NCI-H526 treated with DMSO at 0.1 percent for 48 hours (cell line): ENCODE results near the gene ENTREP3.

ENCODE experiments used
- DNase-seq: peaks from one replicate; lab custom pipeline; 2025; lab: John Stamatoyannopoulos, UW

ENTREP3 gene

DNA sequence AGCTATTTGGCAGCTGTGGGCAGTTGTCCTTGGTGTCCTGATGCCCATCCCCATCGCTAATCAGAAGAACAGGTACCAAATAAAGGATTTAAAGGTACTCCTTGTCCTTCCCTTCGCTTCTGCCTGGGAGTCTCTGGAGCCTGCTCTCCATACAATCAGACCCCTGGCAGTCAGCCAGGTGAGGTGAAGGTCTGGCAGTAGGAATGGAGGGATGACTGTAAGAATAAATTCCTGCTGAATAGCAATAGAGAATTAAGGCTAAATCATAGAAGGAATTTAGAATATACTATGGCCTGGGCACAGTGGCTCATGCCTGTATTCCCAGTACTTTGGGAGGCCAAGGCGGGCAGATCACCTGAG is 56.8 kb downstream of the ENTREP3 start:
- no peak for DNase-seq

DNA sequence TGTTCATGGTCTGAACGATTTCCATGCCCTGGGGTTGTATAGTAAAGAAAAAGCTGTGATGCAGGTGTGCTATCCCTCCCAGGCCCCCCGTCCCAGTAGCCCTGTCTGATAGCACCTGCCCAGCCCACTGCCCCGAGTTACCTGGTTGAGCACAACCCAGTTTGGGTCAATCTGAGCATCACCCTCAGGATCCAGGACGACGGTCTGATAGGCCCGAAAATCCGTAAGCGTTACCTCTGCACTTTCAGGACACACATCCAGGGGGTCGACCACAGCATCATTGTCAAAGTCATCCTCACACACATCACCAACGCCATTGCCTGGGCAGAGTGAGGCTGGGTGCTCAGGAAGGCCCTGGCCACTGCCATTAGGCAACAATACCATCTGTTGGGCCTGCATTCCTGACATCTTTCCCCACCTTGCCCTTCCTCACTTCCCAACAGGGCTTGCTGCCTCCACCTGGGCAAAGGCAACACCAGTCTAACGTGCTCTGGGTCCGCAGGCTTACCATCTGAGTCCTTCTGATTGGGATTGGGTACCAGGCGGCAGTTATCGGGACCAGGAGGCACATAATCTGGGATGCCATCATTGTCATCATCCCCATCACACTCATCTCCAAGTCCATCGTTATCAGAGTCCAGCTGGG is 57.3 kb downstream of the ENTREP3 start:
- DNase-seq = no peak
